ENCODE results near the gene CLSTN3.

CLSTN3 gene

DNA sequence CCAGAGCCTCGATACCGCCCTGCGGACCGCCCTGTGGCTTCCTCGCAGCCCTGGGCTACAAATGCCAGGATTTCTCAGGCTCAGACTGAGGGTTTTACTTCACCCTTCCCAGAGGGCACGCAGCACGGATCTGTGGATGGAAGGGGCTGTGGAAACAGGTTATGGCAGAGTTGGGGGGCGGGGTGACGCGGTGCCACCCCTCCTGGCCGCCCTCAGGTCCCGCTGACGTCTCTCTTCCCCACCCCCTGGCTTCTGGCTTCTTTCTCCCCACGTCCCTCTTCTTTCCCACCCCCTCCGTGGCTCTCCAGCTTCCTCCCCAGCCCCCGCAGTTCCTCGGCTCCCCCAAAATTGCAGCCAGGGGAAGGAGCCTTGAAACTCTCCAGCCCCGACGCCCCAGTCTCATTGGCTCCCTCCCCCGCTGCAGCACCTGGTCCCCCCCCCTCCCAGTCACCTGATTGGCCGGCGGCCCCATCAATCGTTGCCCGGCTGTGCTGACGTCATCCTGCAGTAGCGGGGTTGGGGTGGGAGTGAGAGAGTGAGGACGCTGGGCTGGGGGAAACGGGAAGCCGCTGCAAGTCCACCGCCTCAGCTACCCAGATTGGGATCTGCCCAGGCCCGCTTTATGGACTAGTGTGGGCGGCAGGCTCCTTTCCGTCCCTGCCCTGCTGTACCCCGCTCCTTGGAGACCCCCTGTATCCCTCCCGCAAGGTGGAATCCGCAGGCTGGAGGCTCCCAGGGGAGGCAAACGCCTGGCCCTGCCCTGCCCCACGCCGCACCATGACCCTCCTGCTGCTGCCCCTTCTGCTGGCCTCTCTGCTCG lies at the start of gene CLSTN3 (continued):
- TF ChIP-seq, protein P1, sequence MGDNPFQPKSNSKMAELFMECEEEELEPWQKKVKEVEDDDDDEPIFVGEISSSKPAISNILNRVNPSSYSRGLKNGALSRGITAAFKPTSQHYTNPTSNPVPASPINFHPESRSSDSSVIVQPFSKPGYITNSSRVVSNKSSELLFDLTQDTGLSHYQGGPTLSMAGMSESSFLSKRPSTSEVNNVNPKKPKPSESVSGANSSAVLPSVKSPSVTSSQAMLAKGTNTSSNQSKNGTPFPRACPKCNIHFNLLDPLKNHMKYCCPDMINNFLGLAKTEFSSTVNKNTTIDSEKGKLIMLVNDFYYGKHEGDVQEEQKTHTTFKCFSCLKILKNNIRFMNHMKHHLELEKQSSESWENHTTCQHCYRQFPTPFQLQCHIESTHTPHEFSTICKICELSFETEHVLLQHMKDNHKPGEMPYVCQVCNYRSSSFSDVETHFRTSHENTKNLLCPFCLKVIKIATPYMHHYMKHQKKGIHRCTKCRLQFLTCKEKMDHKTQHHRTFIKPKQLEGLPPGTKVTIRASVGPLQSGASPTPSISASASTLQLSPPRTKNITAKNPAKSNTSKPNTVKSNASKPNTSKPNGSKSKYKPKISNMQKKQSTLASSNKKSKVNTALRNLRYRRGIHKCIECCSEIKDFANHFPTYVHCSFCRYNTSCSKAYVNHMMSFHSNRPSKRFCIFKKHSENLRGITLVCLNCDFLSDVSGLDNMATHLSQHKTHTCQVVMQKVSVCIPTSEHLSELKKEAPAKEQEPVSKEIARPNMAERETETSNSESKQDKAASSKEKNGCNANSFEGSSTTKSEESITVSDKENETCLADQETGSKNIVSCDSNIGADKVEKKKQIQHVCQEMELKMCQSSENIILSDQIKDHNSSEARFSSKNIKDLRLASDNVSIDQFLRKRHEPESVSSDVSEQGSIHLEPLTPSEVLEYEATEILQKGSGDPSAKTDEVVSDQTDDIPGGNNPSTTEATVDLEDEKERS (tag by site-specific recombination; IDR thresholded peaks at IDR 0.05), result no peak
- TF ChIP-seq, protein P2, sequence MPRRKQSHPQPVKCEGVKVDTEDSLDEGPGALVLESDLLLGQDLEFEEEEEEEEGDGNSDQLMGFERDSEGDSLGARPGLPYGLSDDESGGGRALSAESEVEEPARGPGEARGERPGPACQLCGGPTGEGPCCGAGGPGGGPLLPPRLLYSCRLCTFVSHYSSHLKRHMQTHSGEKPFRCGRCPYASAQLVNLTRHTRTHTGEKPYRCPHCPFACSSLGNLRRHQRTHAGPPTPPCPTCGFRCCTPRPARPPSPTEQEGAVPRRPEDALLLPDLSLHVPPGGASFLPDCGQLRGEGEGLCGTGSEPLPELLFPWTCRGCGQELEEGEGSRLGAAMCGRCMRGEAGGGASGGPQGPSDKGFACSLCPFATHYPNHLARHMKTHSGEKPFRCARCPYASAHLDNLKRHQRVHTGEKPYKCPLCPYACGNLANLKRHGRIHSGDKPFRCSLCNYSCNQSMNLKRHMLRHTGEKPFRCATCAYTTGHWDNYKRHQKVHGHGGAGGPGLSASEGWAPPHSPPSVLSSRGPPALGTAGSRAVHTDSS (tag by site-specific recombination; IDR thresholded peaks at IDR 0.05), result no peak
- TF ChIP-seq, protein P3, sequence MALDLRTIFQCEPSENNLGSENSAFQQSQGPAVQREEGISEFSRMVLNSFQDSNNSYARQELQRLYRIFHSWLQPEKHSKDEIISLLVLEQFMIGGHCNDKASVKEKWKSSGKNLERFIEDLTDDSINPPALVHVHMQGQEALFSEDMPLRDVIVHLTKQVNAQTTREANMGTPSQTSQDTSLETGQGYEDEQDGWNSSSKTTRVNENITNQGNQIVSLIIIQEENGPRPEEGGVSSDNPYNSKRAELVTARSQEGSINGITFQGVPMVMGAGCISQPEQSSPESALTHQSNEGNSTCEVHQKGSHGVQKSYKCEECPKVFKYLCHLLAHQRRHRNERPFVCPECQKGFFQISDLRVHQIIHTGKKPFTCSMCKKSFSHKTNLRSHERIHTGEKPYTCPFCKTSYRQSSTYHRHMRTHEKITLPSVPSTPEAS (tag by site-specific recombination; IDR thresholded peaks at IDR 0.05), result no peak
- TF ChIP-seq OVOL3 (tag by site-specific recombination; IDR thresholded peaks at IDR 0.05) (no peak), GLI4 (tag by site-specific recombination; IDR thresholded peaks at IDR 0.05) (no peak), ZNF791 (tag by site-specific recombination; IDR thresholded peaks at IDR 0.05) (no peak), ZNF561 (tag by site-specific recombination; IDR thresholded peaks at IDR 0.05; ENCODE audit: borderline replicate concordance) (no peak), YY1 (tag by site-specific recombination; IDR thresholded peaks at IDR 0.05) (no peak), KLF1 (tag by site-specific recombination; IDR thresholded peaks at IDR 0.05) (no peak), ZNF214 (tag by site-specific recombination; IDR thresholded peaks at IDR 0.05; ENCODE audit: borderline replicate concordance) (no peak), ZNF335 (tag by site-specific recombination; conservative IDR thresholded peaks at IDR 0.05) (peak; percentile 73), ZBTB48 (tag by site-specific recombination; IDR thresholded peaks at IDR 0.05) (no peak), ZNF366 (tag by site-specific recombination; conservative IDR thresholded peaks at IDR 0.05) (peak; percentile 69), ZNF248 (tag by site-specific recombination; IDR thresholded peaks at IDR 0.05) (no peak), ZNF658 (tag by site-specific recombination; IDR thresholded peaks at IDR 0.05) (no peak), ZNF621 (tag by site-specific recombination; IDR thresholded peaks at IDR 0.05) (no peak), MEIS1 (CRISPR knock-in tag; IDR thresholded peaks at IDR 0.05; ENCODE audit: borderline replicate concordance) (no peak), ZNF391 (tag by site-specific recombination; IDR thresholded peaks at IDR 0.05; ENCODE audit: borderline replicate concordance, low read depth) (no peak), ZNF585B (tag by site-specific recombination; IDR thresholded peaks at IDR 0.05) (no peak), KLF10 (tag by site-specific recombination; IDR thresholded peaks at IDR 0.05) (no peak), ZNF555 (tag by site-specific recombination; conservative IDR thresholded peaks at IDR 0.05) (no peak), ZNF677 (tag by site-specific recombination; IDR thresholded peaks at IDR 0.05) (no peak), ZNF600 (tag by site-specific recombination; IDR thresholded peaks at IDR 0.05) (no peak), ZNF404 (tag by site-specific recombination; IDR thresholded peaks at IDR 0.05) (no peak), ZNF10 (tag by site-specific recombination; IDR thresholded peaks at IDR 0.05) (no peak), ZNF354C (tag by site-specific recombination; IDR thresholded peaks at IDR 0.05; ENCODE audit: borderline replicate concordance, low read depth) (no peak)
- TF ChIP-seq, protein P4, sequence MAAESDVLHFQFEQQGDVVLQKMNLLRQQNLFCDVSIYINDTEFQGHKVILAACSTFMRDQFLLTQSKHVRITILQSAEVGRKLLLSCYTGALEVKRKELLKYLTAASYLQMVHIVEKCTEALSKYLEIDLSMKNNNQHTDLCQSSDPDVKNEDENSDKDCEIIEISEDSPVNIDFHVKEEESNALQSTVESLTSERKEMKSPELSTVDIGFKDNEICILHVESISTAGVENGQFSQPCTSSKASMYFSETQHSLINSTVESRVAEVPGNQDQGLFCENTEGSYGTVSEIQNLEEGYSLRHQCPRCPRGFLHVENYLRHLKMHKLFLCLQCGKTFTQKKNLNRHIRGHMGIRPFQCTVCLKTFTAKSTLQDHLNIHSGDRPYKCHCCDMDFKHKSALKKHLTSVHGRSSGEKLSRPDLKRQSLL (tag by site-specific recombination; IDR thresholded peaks at IDR 0.05), result no peak
- TF ChIP-seq, protein P5, sequence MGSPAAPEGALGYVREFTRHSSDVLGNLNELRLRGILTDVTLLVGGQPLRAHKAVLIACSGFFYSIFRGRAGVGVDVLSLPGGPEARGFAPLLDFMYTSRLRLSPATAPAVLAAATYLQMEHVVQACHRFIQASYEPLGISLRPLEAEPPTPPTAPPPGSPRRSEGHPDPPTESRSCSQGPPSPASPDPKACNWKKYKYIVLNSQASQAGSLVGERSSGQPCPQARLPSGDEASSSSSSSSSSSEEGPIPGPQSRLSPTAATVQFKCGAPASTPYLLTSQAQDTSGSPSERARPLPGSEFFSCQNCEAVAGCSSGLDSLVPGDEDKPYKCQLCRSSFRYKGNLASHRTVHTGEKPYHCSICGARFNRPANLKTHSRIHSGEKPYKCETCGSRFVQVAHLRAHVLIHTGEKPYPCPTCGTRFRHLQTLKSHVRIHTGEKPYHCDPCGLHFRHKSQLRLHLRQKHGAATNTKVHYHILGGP (tag by site-specific recombination; IDR thresholded peaks at IDR 0.05), result no peak

All from HEK293 (cell line).